C4-2B (cell line): Measurements from ENCODE around the gene PACSIN2.

ENCODE experiments used
- ZFX ChIP-seq: fragments of 450-650 bp; IDR thresholded peaks from 2 replicates; pipeline ENCODE4 v1.6.1; 2017
- TF ChIP-seq, protein P1 (sequence below): fragments of 450-650 bp; conservative IDR thresholded peaks from 2 replicates; pipeline ENCODE4 v1.5.1; 2017; ENCODE audit warnings: mild to moderate bottlenecking

DNA sequence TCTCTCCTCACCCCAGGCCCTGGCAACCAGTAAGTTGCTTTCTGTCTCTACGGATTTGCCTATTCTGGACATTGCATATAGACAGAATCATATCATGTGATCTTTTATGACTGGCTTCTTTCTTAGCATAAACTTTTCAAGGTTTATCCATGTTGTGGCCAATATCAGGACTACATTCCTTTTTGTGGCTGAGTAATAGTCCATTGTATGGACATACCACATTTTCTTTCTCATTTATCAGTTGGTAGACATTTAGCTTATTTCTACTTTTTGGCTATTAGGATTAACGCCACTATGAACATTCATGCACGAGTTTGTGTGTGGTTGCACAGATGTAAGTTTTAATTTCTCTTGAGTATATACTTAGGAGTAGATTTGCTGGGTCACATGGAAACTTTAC is 193.6 kb downstream of the PACSIN2 start:
- TF ChIP-seq, protein P1, sequence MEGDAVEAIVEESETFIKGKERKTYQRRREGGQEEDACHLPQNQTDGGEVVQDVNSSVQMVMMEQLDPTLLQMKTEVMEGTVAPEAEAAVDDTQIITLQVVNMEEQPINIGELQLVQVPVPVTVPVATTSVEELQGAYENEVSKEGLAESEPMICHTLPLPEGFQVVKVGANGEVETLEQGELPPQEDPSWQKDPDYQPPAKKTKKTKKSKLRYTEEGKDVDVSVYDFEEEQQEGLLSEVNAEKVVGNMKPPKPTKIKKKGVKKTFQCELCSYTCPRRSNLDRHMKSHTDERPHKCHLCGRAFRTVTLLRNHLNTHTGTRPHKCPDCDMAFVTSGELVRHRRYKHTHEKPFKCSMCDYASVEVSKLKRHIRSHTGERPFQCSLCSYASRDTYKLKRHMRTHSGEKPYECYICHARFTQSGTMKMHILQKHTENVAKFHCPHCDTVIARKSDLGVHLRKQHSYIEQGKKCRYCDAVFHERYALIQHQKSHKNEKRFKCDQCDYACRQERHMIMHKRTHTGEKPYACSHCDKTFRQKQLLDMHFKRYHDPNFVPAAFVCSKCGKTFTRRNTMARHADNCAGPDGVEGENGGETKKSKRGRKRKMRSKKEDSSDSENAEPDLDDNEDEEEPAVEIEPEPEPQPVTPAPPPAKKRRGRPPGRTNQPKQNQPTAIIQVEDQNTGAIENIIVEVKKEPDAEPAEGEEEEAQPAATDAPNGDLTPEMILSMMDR: no peak
- no peak for TF ChIP-seq ZFX
